ENCODE results near the gene SKA2.

DNA sequence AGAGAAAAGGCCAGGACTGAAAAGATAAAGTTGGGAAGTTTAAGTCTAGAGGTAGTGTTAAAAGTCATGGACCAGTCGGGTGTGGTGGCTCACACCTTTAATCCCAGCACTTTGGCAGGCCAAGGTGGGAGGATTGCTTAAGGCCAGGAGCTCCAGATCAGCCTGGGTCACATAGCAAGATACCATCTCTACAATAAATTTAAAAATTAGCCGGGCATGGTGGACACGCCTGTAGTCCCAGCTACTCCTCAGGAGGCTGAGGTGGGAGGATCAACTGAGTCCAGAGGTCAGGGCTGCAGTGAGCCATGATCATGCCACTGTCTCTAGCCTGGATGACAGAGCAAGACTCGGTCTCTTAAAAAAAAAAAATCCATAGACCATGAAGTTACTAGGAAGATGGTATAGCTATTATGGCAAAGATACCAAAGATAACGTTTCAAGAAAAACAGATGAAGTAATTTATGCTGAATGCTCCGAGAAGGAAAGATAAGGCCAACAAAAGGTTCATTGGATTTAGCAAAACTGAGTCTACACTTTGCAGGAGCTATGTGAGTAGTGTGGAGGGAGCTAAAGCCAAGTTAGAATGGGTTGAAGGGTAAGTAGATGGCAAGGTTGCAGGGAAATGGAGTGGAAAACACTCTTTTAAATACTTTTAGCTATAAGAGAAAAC lies 60.0 kb downstream of the SKA2 start:
- no peak for TF ChIP-seq EZH2 (IDR thresholded peaks at IDR 0.05; ENCODE audit: low read length, missing control alignments)
- TF ChIP-seq, protein P1, sequence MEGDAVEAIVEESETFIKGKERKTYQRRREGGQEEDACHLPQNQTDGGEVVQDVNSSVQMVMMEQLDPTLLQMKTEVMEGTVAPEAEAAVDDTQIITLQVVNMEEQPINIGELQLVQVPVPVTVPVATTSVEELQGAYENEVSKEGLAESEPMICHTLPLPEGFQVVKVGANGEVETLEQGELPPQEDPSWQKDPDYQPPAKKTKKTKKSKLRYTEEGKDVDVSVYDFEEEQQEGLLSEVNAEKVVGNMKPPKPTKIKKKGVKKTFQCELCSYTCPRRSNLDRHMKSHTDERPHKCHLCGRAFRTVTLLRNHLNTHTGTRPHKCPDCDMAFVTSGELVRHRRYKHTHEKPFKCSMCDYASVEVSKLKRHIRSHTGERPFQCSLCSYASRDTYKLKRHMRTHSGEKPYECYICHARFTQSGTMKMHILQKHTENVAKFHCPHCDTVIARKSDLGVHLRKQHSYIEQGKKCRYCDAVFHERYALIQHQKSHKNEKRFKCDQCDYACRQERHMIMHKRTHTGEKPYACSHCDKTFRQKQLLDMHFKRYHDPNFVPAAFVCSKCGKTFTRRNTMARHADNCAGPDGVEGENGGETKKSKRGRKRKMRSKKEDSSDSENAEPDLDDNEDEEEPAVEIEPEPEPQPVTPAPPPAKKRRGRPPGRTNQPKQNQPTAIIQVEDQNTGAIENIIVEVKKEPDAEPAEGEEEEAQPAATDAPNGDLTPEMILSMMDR (conservative IDR thresholded peaks at IDR 0.05 in 1 of 2, IDR thresholded peaks at IDR 0.05 in 1 of 2; ENCODE audit: low read depth in 1 of 2, low read length in 2 of 2) = no peak

All from fibroblast of lung (primary cell).